IMR-90 (cell line): ENCODE measurements around the gene CHD3. TPM values are rescaled to one million over a fixed set of nuclear protein-coding genes. Genes with fewer than 3 reads are reported as not detected.
A peak's percentile ranks its signal among the peaks of the same experiment; 100 is the strongest.

Experiments used
- ATAC-seq: fragments of 200-7000 bp; cut with Tn5 transposase; 2 replicates; pipeline ENCODE4 v1.9.1; 2020; ENCODE audit warnings: low read depth, mild to moderate bottlenecking, moderate library complexity
- BruUV-seq: library from RNA; stranded (reverse); fragments of 400-500 nt; replicated peaks from 2 replicates; lab custom pipeline; 2021; lab: Mats Ljungman, UMichigan
- CTCF ChIA-PET: fragments of 300-600 bp; formaldehyde crosslinking; extraction: SDS; loops from one replicate; lab custom pipeline; 2021; ENCODE audit warnings: antibody characterized with exemption; lab: Yijun Ruan, JAX
- POLR2A ChIA-PET: fragments of 300-600 bp; sonication (Branson Sonifier 250); formaldehyde crosslinking; loops from one replicate; lab custom pipeline; 2022; ENCODE audit warnings: antibody characterized with exemption; ENCODE audit not compliant: unreplicated experiment; lab: Charles Lee
- DNase-seq: peaks from one replicate; pipeline ENCODE4 v3.0.0; 2013
- H2AFZ ChIP-seq: replicated peaks from 2 replicates; pipeline ENCODE3; 2013; ENCODE audit warnings: low read length, mild to moderate bottlenecking; ENCODE audit not compliant: poor library complexity
- H2AK5ac ChIP-seq: 2 replicates; pipeline ENCODE4 v1.6.1; 2013; ENCODE audit warnings: low read depth, low read length, inconsistent platforms
- H2AK9ac ChIP-seq: replicated peaks from 2 replicates; pipeline ENCODE3; 2013; ENCODE audit warnings: mild to moderate bottlenecking, low read depth, low read length, moderate library complexity; ENCODE audit not compliant: poor library complexity
- H2BK120ac ChIP-seq: 2 replicates; pipeline ENCODE4 v1.6.1; 2013; ENCODE audit warnings: low read depth, low read length, inconsistent platforms
- H2BK15ac ChIP-seq: 3 replicates; pipeline ENCODE4 v1.6.1; 2013; ENCODE audit warnings: low read depth, low read length, inconsistent platforms
- H2BK20ac ChIP-seq: 2 replicates; pipeline ENCODE4 v1.6.1; 2013; ENCODE audit warnings: low read depth, mild to moderate bottlenecking, inconsistent platforms, low read length, moderate library complexity
- H2BK5ac ChIP-seq: 2 replicates; pipeline ENCODE4 v1.6.1; 2013; ENCODE audit warnings: mild to moderate bottlenecking, low read depth, low read length, inconsistent platforms; ENCODE audit not compliant: poor library complexity, severe bottlenecking
- H3K14ac ChIP-seq: replicated peaks from 2 replicates; pipeline ENCODE4 v1.6.1; 2013; ENCODE audit warnings: low read depth, low read length, inconsistent platforms
- H3K18ac ChIP-seq: 2 replicates; pipeline ENCODE4 v1.6.1; 2013; ENCODE audit warnings: low read depth, low read length, control low read depth
- H3K23ac ChIP-seq: 2 replicates; pipeline ENCODE4 v1.6.1; 2013; ENCODE audit warnings: low read depth, low read length, inconsistent platforms
- H3K27ac ChIP-seq: 2 replicates; pipeline ENCODE4 v1.5.1; 2013; ENCODE audit warnings: mild to moderate bottlenecking, control low read depth, low read length; ENCODE audit not compliant: insufficient read depth
- H3K27me3 ChIP-seq: 2 replicates; pipeline ENCODE4 v1.6.1; 2013; ENCODE audit warnings: low read length; ENCODE audit not compliant: control insufficient read depth, insufficient read depth
- H3K36me3 ChIP-seq: 2 replicates; pipeline ENCODE4 v1.6.1; 2013; ENCODE audit warnings: low read length, mixed read lengths; ENCODE audit not compliant: control insufficient read depth, insufficient read depth
- H3K4ac ChIP-seq: 2 replicates; pipeline ENCODE4 v1.6.1; 2013; ENCODE audit warnings: low read depth, low read length, inconsistent platforms
- H3K4me1 ChIP-seq: 2 replicates; pipeline ENCODE4 v1.6.1; 2013; ENCODE audit warnings: low read length, mixed read lengths; ENCODE audit not compliant: control insufficient read depth, insufficient read depth
- H3K4me2 ChIP-seq: 2 replicates; pipeline ENCODE4 v1.6.1; 2013; ENCODE audit warnings: low read depth, mild to moderate bottlenecking, control low read depth, low read length, moderate library complexity
- H3K4me3 ChIP-seq: 2 replicates; pipeline ENCODE4 v1.5.1; 2013; ENCODE audit warnings: low read depth, mild to moderate bottlenecking, control low read depth, low read length, moderate library complexity; ENCODE audit not compliant: insufficient read depth
- H3K56ac ChIP-seq: 2 replicates; pipeline ENCODE4 v1.6.1; 2013; ENCODE audit warnings: low read length, inconsistent platforms; ENCODE audit not compliant: insufficient read depth; ENCODE audit errors: extremely low read depth
- H3K79me1 ChIP-seq, 2 experiments: 2 replicates each; pipeline ENCODE4 v1.6.1; 2013; ENCODE audit warnings: low read length in 2 of 2, inconsistent platforms in 1 of 2, low read depth in 1 of 2
- H3K9ac ChIP-seq: 2 replicates; pipeline ENCODE4 v1.6.1; 2013; ENCODE audit warnings: low read depth, low read length, control low read depth
- H3K9me1 ChIP-seq: 2 replicates; pipeline ENCODE4 v1.6.1; 2013; ENCODE audit warnings: low read length, inconsistent platforms; ENCODE audit not compliant: insufficient read depth
- H3K9me3 ChIP-seq: 2 replicates; pipeline ENCODE4 v1.6.1; 2013; ENCODE audit warnings: low read length; ENCODE audit not compliant: control insufficient read depth, insufficient read depth
- H4K20me1 ChIP-seq: 2 replicates; pipeline ENCODE4 v1.6.1; 2013; ENCODE audit warnings: low read length, inconsistent platforms; ENCODE audit not compliant: insufficient read depth
- H4K5ac ChIP-seq: 2 replicates; pipeline ENCODE4 v1.6.1; 2013; ENCODE audit warnings: mild to moderate bottlenecking, low read depth, low read length, control low read depth
- H4K8ac ChIP-seq, 2 experiments: 2 replicates each; pipeline ENCODE4 v1.6.1; 2013; ENCODE audit warnings: low read depth in 2 of 2, low read length in 2 of 2, control low read depth in 1 of 2, inconsistent platforms in 1 of 2
- H4K91ac ChIP-seq: 2 replicates; pipeline ENCODE4 v1.6.1; 2013; ENCODE audit warnings: low read depth, low read length, inconsistent platforms; ENCODE audit not compliant: insufficient read depth
- CEBPB ChIP-seq: IDR thresholded peaks from 2 replicates; pipeline ENCODE4 v1.6.1; 2012; ENCODE audit warnings: low read depth, low read length, improper control_type of control experiment
- CTCF ChIP-seq: conservative IDR thresholded peaks from 2 replicates; pipeline ENCODE4 v1.5.1; 2012; ENCODE audit warnings: mild to moderate bottlenecking, low read depth, low read length, improper control_type of control experiment
- NFE2L2 ChIP-seq: fragments of 150-350 bp; IDR thresholded peaks from 2 replicates; pipeline ENCODE4 v1.6.1; 2016; ENCODE audit warnings: low read depth, mild to moderate bottlenecking, low read length
- RAD21 ChIP-seq: IDR thresholded peaks from 2 replicates; pipeline ENCODE4 v1.6.1; 2012; ENCODE audit warnings: low read length, improper control_type of control experiment
- RCOR1 ChIP-seq: IDR thresholded peaks from 2 replicates; pipeline ENCODE4 v1.6.1; 2012; ENCODE audit warnings: mild to moderate bottlenecking, low read length, improper control_type of control experiment; ENCODE audit not compliant: insufficient replicate concordance
- SMC3 ChIP-seq: fragments of 150-350 bp; IDR thresholded peaks from 2 replicates; pipeline ENCODE4 v1.6.1; 2016; ENCODE audit warnings: low read depth, mild to moderate bottlenecking, antibody characterized with exemption, low read length, moderate library complexity
- WGBS, 2 experiments: methylation state at CpG; one replicate each; pipeline versions ENCODE4 v1.1.5 to v1.1.7; 2013; ENCODE audit warnings: missing lambda C conversion rate in 2 of 2; ENCODE audit not compliant: insufficient read length in 1 of 2; ENCODE audit errors: extremely low coverage in 2 of 2; 5-methylcytosine and 5-hydroxymethylcytosine counted together
- dilution Hi-C: fragments of 300-500 bp; cut with HindIII; formaldehyde crosslinking; loops from one replicate; pipeline ENCODE4 v1.14.3; 2018; ENCODE audit warnings: low sequenced_read_pairs; ENCODE audit not compliant: unreplicated experiment
- in situ Hi-C: fragments of 300-500 bp; cut with MboI; formaldehyde crosslinking; loops from 3 replicates; pipeline ENCODE4 v1.14.3; 2019; ENCODE audit warnings: low sequenced_read_pairs, inconsistent platforms, mixed read lengths
- intact Hi-C: fragments of 100-400 bp; cut with micrococcal nuclease; formaldehyde crosslinking; loops from 2 replicates; pipeline ENCODE4 v1.10.0; 2022
- polyA plus RNA-seq, 3 experiments: library from polyadenylated mRNA; depleted of rRNA; stranded (reverse); fragments of >200 nt; gene quantifications; 2 replicates each; pipeline ENCODE4 v1.2.3, GENCODE V29; 2012; ENCODE audit warnings: low replicate concordance in 1 of 3
- total RNA-seq: library from RNA; depleted of rRNA; stranded (reverse); fragments of >200 nt; gene quantifications from 2 replicates; pipeline ENCODE4 v1.2.3, GENCODE V29; 2012

The CHD3 gene
- total and polyA plus RNA-seq, 2 of the 4 experiments (the other 2 are of a cell fraction): 65.4 to 78.1 TPM

DNA sequence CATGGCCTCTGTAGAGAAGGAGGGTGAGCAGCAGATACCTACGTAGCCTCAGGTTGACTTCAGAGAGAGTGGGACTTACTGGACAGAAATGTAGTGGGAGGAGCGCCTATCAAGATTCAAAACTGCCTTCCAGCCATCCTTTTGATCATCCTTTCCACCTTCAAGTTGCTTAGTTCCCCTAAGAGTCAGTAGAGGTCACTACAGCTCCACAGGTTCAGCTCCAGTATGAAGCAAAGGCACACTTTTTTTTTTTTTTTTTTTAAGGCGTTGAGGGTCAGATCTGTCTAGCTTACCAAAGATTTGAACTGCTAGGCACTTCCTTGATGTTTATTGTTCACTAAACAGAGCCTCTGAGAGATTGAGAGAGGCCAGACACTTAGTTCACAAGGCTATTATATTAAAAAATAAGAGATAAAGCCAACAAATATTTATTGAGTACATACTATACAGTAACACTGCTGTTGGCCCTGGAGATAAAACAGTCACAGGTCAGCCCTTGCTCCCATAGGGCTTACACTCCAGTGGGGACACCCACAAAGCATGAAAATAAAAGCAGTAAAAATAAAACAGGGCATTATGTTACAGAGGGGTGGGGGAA lies 24.4 kb downstream of the CHD3 start:
- no peak overlapping the region for H2BK20ac ChIP-seq
- no peaks in the 10 kb centered on the region for H3K9me3 ChIP-seq
- no peak overlapping the region for H4K5ac ChIP-seq
- no peak overlapping the region for H3K9ac ChIP-seq
- H3K4me3 ChIP-seq: no peak overlapping the region
- in situ Hi-C loops: loop anchor here (5.0 to 10.0 kb wide), 2 partner anchors 74 to 132 kb away; no protein-coding TSS in a partner anchor
- H3K14ac ChIP-seq: no peak overlapping the region
- no peaks in the 10 kb centered on the region for H3K27me3 ChIP-seq
- H3K79me1 ChIP-seq: 0 out of 4 replicates have a peak, but pooled peaks cover 0 to 3% of the 10 kb centered on the region in 2 experiments
- H4K20me1 ChIP-seq: peaks cover 2% of the 10 kb centered on the region; the same call in 1 of the 2 replicates
- ATAC-seq (no peak), DNase-seq (peak; percentile 80)
- no peak overlapping the region for H2AFZ ChIP-seq
- no peak overlapping the region for H3K4me2 ChIP-seq
- no TSS peak for BruUV-seq
- H3K27ac ChIP-seq: no peak overlapping the region
- H2BK15ac ChIP-seq: no peak overlapping the region
- dilution Hi-C loops: no loop called here
- H2AK5ac ChIP-seq: no peak overlapping the region
- peaks cover 6% of the 10 kb centered on the region for H3K9me1 ChIP-seq
- no peak overlapping the region for H3K56ac ChIP-seq
- POLR2A ChIA-PET: interaction anchor here (0.6 kb wide), 4 partner anchors 21 to 283 kb away, joined by 6 to 11 read pairs (median 6); no protein-coding TSS in a partner anchor
- CTCF ChIA-PET: interaction anchor here (0.6 to 2.1 kb wide), 8 partner anchors 35 to 165 kb away, joined by 3 to 8 read pairs (median 4); no protein-coding TSS in a partner anchor
- H3K23ac ChIP-seq: no peak overlapping the region
- intact Hi-C loops: loop anchor here (1.0 kb wide), 3 partner anchors 77 to 144 kb away; no protein-coding TSS in a partner anchor
- H2AK9ac ChIP-seq: no peak overlapping the region
- no peak overlapping the region for H2BK5ac ChIP-seq
- no peak overlapping the region for H4K91ac ChIP-seq
- TF ChIP-seq CEBPB: 0 out of 2 replicates have a peak, but pooled peaks have one; percentile 14
- peak; percentile 88 for TF ChIP-seq CTCF
- no peak for TF ChIP-seq RCOR1
- TF ChIP-seq NFE2L2: no peak
- peak; percentile 92 for TF ChIP-seq SMC3
- TF ChIP-seq RAD21: peak; percentile 92
- no CpG with 5 or more reads among the region's 3 CpGs for WGBS, 2 experiments
- H3K4me1 ChIP-seq: peaks cover 12% of the 10 kb centered on the region
- H2BK120ac ChIP-seq: no peak overlapping the region
- H3K4ac ChIP-seq: no peak overlapping the region
- H3K36me3 ChIP-seq: peaks cover 40% of the 10 kb centered on the region
- no peak overlapping the region for H4K8ac ChIP-seq
- H3K18ac ChIP-seq: no peak overlapping the region
